Neural cell (in vitro differentiated cells): Measurements from ENCODE around the gene PPARG. TPM values are rescaled to one million over a fixed set of nuclear protein-coding genes. Genes with fewer than 3 reads are reported as not detected.
A peak's percentile ranks its signal among the peaks of the same experiment; 100 is the strongest.

Experiments
- H2AFZ ChIP-seq: fragments of 200-600, 300-800 bp; sonication (generic), shearing (Covaris generic); 2 replicates; pipeline ENCODE4 v1.6.0; 2014; ENCODE audit warnings: low read depth, mild to moderate bottlenecking, antibody characterized with exemption, low read length, moderate library complexity
- H3F3A ChIP-seq: fragments of 200-600 bp; shearing (Covaris generic); 2 replicates; pipeline ENCODE4 v1.6.1; 2016; ENCODE audit warnings: mild to moderate bottlenecking, moderate library complexity, mixed read lengths, antibody characterized with exemption, low read length; ENCODE audit not compliant: insufficient read depth, poor library complexity, severe bottlenecking
- H3K27ac ChIP-seq: fragments of 200-600, 300-800 bp; sonication (generic), shearing (Covaris generic); 2 replicates; pipeline ENCODE4 v1.5.1; 2014; ENCODE audit warnings: mild to moderate bottlenecking, low read length, moderate library complexity
- H3K27me3 ChIP-seq: fragments of 300-800, 200-600 bp; sonication (generic), shearing (Covaris generic); 2 replicates; pipeline ENCODE4 v1.6.0; 2014; ENCODE audit warnings: mild to moderate bottlenecking, low read depth, low read length, moderate library complexity; ENCODE audit not compliant: insufficient read depth
- H3K36me3 ChIP-seq: fragments of 300-800, 200-600 bp; sonication (generic), shearing (Covaris generic); 2 replicates; pipeline ENCODE4 v1.5.1; 2014; ENCODE audit warnings: mild to moderate bottlenecking, antibody characterized with exemption, low read length, moderate library complexity; ENCODE audit not compliant: insufficient read depth
- H3K4me2 ChIP-seq: fragments of 300-800, 200-600 bp; sonication (generic), shearing (Covaris generic); 2 replicates; pipeline ENCODE4 v1.6.0; 2014; ENCODE audit warnings: mild to moderate bottlenecking, low read length
- H3K4me3 ChIP-seq: fragments of 300-800, 200-600 bp; sonication (generic), shearing (Covaris generic); 2 replicates; pipeline ENCODE4 v1.5.1; 2014; ENCODE audit warnings: mild to moderate bottlenecking, low read length, moderate library complexity
- H3K79me2 ChIP-seq: fragments of 200-600 bp; shearing (Covaris generic); replicated peaks from 2 replicates; pipeline ENCODE4 v1.6.0; 2014; ENCODE audit warnings: mild to moderate bottlenecking, low read length, moderate library complexity; ENCODE audit not compliant: insufficient read depth
- H3K9ac ChIP-seq: fragments of 300-800, 200-600 bp; sonication (generic), shearing (Covaris generic); 2 replicates; pipeline ENCODE4 v1.6.1; 2016; ENCODE audit warnings: mild to moderate bottlenecking, low read length, mixed read lengths
- H3K9me2 ChIP-seq: fragments of 200-600 bp; shearing (Covaris generic); 2 replicates; pipeline ENCODE4 v1.6.1; 2016; ENCODE audit warnings: mild to moderate bottlenecking, low read length, mixed read lengths; ENCODE audit not compliant: insufficient read depth
- H3K9me3 ChIP-seq: fragments of 200-600, 300-800 bp; sonication (generic), shearing (Covaris generic); 2 replicates; pipeline ENCODE4 v1.6.1; 2016; ENCODE audit warnings: mild to moderate bottlenecking, mixed run types, low read length, moderate library complexity, mixed read lengths
- H4K20me1 ChIP-seq: fragments of 200-600 bp; shearing (Covaris generic); 2 replicates; pipeline ENCODE4 v1.6.1; 2016; ENCODE audit warnings: mild to moderate bottlenecking, mixed run types; ENCODE audit not compliant: insufficient read depth
- EP300 ChIP-seq: fragments of 450-650 bp; conservative IDR thresholded peaks from 2 replicates; pipeline ENCODE4 v1.6.1; 2014; ENCODE audit warnings: antibody characterized with exemption, mild to moderate bottlenecking, moderate library complexity; ENCODE audit not compliant: poor library complexity, severe bottlenecking
- EZH2 ChIP-seq: fragments of 200-600, 300-800 bp; shearing (Covaris generic), sonication (generic); IDR thresholded peaks from 2 replicates; pipeline ENCODE4 v1.6.1; 2014; ENCODE audit warnings: antibody characterized with exemption, low read length, borderline replicate concordance, mild to moderate bottlenecking; ENCODE audit not compliant: insufficient read depth, poor library complexity, severe bottlenecking
- MXI1 ChIP-seq: fragments of 450-650 bp; conservative IDR thresholded peaks from 2 replicates; pipeline ENCODE4 v1.6.1; 2014; ENCODE audit warnings: antibody characterized with exemption, mild to moderate bottlenecking; ENCODE audit not compliant: poor library complexity, severe bottlenecking
- POLR2AphosphoS5 ChIP-seq: IDR thresholded peaks from 2 replicates; pipeline ENCODE4 v1.6.1; 2012
- RAD21 ChIP-seq: fragments of 450-650 bp; conservative IDR thresholded peaks from 2 replicates; pipeline ENCODE4 v1.6.1; 2014; ENCODE audit warnings: antibody characterized with exemption, mild to moderate bottlenecking, moderate library complexity
- SMC3 ChIP-seq: fragments of 450-650 bp; conservative IDR thresholded peaks from 2 replicates; pipeline ENCODE4 v1.6.1; 2014; ENCODE audit warnings: antibody characterized with exemption, mild to moderate bottlenecking, moderate library complexity; ENCODE audit not compliant: poor library complexity
- TAF1 ChIP-seq: IDR thresholded peaks from 2 replicates; pipeline ENCODE4 v1.6.1; 2012; ENCODE audit warnings: low read depth
- polyA plus RNA-seq: library from polyadenylated mRNA; depleted of rRNA; stranded (reverse); fragments of >200 nt; gene quantifications from 2 replicates; pipeline ENCODE4 v1.2.3, GENCODE V29; 2014
- TF ChIP-seq, protein P1 (sequence below): fragments of 450-650 bp; IDR thresholded peaks from 2 replicates; pipeline ENCODE4 v1.5.1; 2014; ENCODE audit warnings: antibody characterized with exemption, mild to moderate bottlenecking, moderate library complexity; ENCODE audit not compliant: poor library complexity, severe bottlenecking
- TF ChIP-seq, protein P2 (sequence below): IDR thresholded peaks from 2 replicates; pipeline ENCODE4 v1.6.1; 2012; ENCODE audit warnings: borderline replicate concordance

Gene PPARG
- polyA plus RNA-seq, 1 donor from 2014 or later: 0.35 TPM

DNA sequence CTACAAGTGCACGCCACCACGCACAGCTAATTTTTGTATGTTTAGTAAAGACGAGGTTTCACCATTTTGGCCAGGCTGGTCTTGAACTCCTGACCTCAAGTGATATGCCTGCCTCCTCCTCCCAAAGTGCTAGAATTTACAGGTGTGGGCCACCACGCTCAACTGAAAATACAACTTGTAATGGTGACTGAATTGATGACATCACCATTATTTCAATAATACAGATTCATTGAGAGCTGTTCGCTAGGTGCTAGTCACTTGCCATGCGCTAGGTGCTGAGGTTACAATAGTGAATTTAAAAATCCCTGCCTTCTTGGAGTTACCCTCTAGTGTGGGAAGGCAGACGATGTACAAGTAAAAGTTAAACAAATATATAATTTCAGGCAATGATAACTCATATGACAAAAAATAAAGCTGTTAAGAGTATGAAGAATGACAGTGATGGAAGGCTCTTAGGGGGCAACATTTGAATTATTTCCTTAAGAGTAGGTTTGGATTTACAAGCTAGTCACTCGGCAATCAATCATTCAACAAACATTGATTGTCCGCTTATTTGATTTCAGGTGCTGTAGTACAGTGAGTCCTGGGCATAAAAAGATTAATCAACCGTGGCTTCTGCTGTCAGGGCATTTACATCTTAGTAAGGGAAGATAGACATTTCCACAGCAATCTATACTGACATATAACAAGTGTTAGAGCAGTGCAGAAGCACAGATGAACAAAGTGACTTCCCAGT is 9.1 kb upstream of the PPARG start:
- no peak for TF ChIP-seq EZH2
- TF ChIP-seq, protein P1, sequence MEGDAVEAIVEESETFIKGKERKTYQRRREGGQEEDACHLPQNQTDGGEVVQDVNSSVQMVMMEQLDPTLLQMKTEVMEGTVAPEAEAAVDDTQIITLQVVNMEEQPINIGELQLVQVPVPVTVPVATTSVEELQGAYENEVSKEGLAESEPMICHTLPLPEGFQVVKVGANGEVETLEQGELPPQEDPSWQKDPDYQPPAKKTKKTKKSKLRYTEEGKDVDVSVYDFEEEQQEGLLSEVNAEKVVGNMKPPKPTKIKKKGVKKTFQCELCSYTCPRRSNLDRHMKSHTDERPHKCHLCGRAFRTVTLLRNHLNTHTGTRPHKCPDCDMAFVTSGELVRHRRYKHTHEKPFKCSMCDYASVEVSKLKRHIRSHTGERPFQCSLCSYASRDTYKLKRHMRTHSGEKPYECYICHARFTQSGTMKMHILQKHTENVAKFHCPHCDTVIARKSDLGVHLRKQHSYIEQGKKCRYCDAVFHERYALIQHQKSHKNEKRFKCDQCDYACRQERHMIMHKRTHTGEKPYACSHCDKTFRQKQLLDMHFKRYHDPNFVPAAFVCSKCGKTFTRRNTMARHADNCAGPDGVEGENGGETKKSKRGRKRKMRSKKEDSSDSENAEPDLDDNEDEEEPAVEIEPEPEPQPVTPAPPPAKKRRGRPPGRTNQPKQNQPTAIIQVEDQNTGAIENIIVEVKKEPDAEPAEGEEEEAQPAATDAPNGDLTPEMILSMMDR: no peak
- TF ChIP-seq RAD21: no peak
- no peak for TF ChIP-seq SMC3
- TF ChIP-seq, protein P2, sequence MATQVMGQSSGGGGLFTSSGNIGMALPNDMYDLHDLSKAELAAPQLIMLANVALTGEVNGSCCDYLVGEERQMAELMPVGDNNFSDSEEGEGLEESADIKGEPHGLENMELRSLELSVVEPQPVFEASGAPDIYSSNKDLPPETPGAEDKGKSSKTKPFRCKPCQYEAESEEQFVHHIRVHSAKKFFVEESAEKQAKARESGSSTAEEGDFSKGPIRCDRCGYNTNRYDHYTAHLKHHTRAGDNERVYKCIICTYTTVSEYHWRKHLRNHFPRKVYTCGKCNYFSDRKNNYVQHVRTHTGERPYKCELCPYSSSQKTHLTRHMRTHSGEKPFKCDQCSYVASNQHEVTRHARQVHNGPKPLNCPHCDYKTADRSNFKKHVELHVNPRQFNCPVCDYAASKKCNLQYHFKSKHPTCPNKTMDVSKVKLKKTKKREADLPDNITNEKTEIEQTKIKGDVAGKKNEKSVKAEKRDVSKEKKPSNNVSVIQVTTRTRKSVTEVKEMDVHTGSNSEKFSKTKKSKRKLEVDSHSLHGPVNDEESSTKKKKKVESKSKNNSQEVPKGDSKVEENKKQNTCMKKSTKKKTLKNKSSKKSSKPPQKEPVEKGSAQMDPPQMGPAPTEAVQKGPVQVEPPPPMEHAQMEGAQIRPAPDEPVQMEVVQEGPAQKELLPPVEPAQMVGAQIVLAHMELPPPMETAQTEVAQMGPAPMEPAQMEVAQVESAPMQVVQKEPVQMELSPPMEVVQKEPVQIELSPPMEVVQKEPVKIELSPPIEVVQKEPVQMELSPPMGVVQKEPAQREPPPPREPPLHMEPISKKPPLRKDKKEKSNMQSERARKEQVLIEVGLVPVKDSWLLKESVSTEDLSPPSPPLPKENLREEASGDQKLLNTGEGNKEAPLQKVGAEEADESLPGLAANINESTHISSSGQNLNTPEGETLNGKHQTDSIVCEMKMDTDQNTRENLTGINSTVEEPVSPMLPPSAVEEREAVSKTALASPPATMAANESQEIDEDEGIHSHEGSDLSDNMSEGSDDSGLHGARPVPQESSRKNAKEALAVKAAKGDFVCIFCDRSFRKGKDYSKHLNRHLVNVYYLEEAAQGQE: peak; percentile 28
- TF ChIP-seq EP300: peak; percentile 89
- no peak for TF ChIP-seq MXI1
- TF ChIP-seq TAF1: no peak
- TF ChIP-seq POLR2AphosphoS5: peak; percentile 46

DNA sequence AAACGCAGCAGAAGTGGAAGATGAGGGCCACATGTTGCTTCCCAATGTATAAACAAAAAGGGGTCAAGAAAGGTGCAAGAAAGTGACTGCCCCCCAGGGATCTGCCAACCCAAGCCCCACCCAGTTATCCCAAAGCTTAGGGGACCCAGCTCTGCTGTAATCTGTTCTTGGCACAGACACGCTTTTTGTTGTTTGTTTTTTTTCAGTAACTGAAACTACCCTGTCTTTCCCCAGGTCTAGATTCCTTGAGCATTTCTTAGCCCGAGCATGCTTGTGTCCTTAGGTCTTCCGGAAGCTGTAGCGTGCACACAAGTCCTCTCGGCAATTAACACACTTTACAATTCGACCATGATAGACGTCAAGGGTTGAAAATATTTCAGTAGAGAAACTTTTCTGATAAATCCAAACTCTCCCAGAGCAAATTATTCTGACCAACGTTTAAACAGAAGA is 8.5 kb upstream of the PPARG start:
- Histone ChIP-seq H3K4me3 (no peak overlapping the region), H3K9me2 (no peaks in the 10 kb centered on the region), H3F3A (no peaks in the 10 kb centered on the region), H3K27me3 (no peaks in the 10 kb centered on the region), H4K20me1 (no peaks in the 10 kb centered on the region), H3K27ac (no peak overlapping the region), H3K79me2 (no peaks in the 10 kb centered on the region), H3K4me2 (no peak overlapping the region), H3K9ac (no peak overlapping the region), H3K9me3 (no peaks in the 10 kb centered on the region), H3K36me3 (no peaks in the 10 kb centered on the region), H2AFZ (no peak overlapping the region)
- TF ChIP-seq POLR2AphosphoS5: no peak
- no peak for TF ChIP-seq SMC3
- TF ChIP-seq, protein P2: no peak
- no peak for TF ChIP-seq EZH2
- TF ChIP-seq RAD21: no peak
- TF ChIP-seq MXI1: no peak
- TF ChIP-seq, protein P1: no peak
- no peak for TF ChIP-seq EP300
- TF ChIP-seq TAF1: no peak

More for the DNA sequence above, 9.1 kb upstream of the PPARG start:
- no peaks in the 10 kb centered on the region for H3K79me2 ChIP-seq
- no peaks in the 10 kb centered on the region for H3F3A ChIP-seq
- no peaks in the 10 kb centered on the region for H3K9me2 ChIP-seq
- H3K27ac ChIP-seq: no peak overlapping the region
- no peak overlapping the region for H2AFZ ChIP-seq
- H3K4me3 ChIP-seq: no peak overlapping the region
- no peak overlapping the region for H3K9ac ChIP-seq
- H4K20me1 ChIP-seq: no peaks in the 10 kb centered on the region
- no peaks in the 10 kb centered on the region for H3K9me3 ChIP-seq
- no peak overlapping the region for H3K4me2 ChIP-seq
- H3K27me3 ChIP-seq: no peaks in the 10 kb centered on the region
- no peaks in the 10 kb centered on the region for H3K36me3 ChIP-seq
